Endothelial cell (in vitro differentiated cells): ENCODE data around the gene CINP. TPM values are rescaled to one million over a fixed set of nuclear protein-coding genes. Genes with fewer than 3 reads are reported as not detected.
"Not testable (repeated sequence)": the region's sequence is repeated elsewhere in the genome, so short reads cannot be mapped to it uniquely, and the experiment has no call there.

Experiments
- DNase-seq: peaks from one replicate; pipeline ENCODE4 v3.0.0; 2021; ENCODE audit warnings: low spot score
- H3K27ac Mint-ChIP-seq: one replicate; pipeline ENCODE4 v1.8.0; 2021; ENCODE audit warnings: mixed read lengths, inconsistent platforms; ENCODE audit not compliant: unreplicated experiment
- H3K27me3 Mint-ChIP-seq: one replicate; pipeline ENCODE4 v1.8.0; 2021; ENCODE audit warnings: mild to moderate bottlenecking, moderate library complexity, mixed read lengths, inconsistent platforms; ENCODE audit not compliant: unreplicated experiment
- H3K36me3 Mint-ChIP-seq: one replicate; pipeline ENCODE4 v1.8.0; 2021; ENCODE audit warnings: mild to moderate bottlenecking, low read depth, mixed read lengths, inconsistent platforms; ENCODE audit not compliant: unreplicated experiment
- H3K4me1 Mint-ChIP-seq: one replicate; pipeline ENCODE4 v1.8.0; 2021; ENCODE audit warnings: mild to moderate bottlenecking, mixed read lengths, inconsistent platforms; ENCODE audit not compliant: unreplicated experiment
- H3K4me3 Mint-ChIP-seq: one replicate; pipeline ENCODE4 v1.8.0; 2021; ENCODE audit warnings: mild to moderate bottlenecking, mixed read lengths, inconsistent platforms; ENCODE audit not compliant: unreplicated experiment
- H3K9me3 Mint-ChIP-seq: one replicate; pipeline ENCODE4 v1.8.0; 2021; ENCODE audit warnings: mixed read lengths, inconsistent platforms; ENCODE audit not compliant: unreplicated experiment
- CTCF ChIP-seq: fragments of 200-600 bp; sonication (generic); IDR thresholded peaks from one replicate; pipeline ENCODE4 v1.5.0; 2021; ENCODE audit warnings: antibody characterized with exemption; ENCODE audit not compliant: unreplicated experiment
- total RNA-seq: library from RNA; stranded (reverse); fragmentation: NEBNext Ultra II Directional; extraction: Animal tissue kit (Norgen Biotek cat#: 25700); gene quantifications from one replicate; pipeline ENCODE4 v1.2.1, GENCODE V29; 2021; ENCODE audit not compliant: unreplicated experiment

The CINP gene
- total RNA-seq, 1 donor from 2014 or later = 26.1 TPM

GRCh38 chr14:102359341-102359740, 3.3 kb downstream of the CINP start:
- no peaks in the 10 kb centered on the region for H3K9me3 Mint-ChIP-seq
- peaks cover 16% of the 10 kb centered on the region for H3K4me1 Mint-ChIP-seq
- no peak overlapping the region for H3K27ac Mint-ChIP-seq
- H3K4me3 Mint-ChIP-seq = no peak overlapping the region
- DNase-seq = no peak
- TF ChIP-seq CTCF = no peak
- peaks cover 18% of the 10 kb centered on the region for H3K36me3 Mint-ChIP-seq
- H3K27me3 Mint-ChIP-seq = peaks cover 3% of the 10 kb centered on the region

GRCh38 chr14:102356280-102356679, 6.4 kb downstream of the CINP start:
- Mint-ChIP-seq H3K4me1 (peaks cover 6% of the 10 kb centered on the region), H3K27me3 (no peaks in the 10 kb centered on the region), H3K4me3 (no peak overlapping the region), H3K27ac (no peak overlapping the region), H3K9me3 (no peaks in the 10 kb centered on the region), H3K36me3 (peaks cover 13% of the 10 kb centered on the region)
- DNase-seq = no peak
- no peak for TF ChIP-seq CTCF

GRCh38 chr14:102353126-102353619, 9.5 kb downstream of the CINP start:
- Mint-ChIP-seq H3K27ac (no peak overlapping the region), H3K9me3 (no peaks in the 10 kb centered on the region), H3K27me3 (no peaks in the 10 kb centered on the region), H3K36me3 (peaks cover 28% of the 10 kb centered on the region), H3K4me1 (no peaks in the 10 kb centered on the region), H3K4me3 (no peak overlapping the region)
- no peak for TF ChIP-seq CTCF
- DNase-seq = no peak

GRCh38 chr14:102352213-102352612, 10.5 kb downstream of the CINP start:
- Mint-ChIP-seq H3K4me1 (no peaks in the 10 kb centered on the region), H3K9me3 (no peaks in the 10 kb centered on the region), H3K4me3 (no peak overlapping the region), H3K27me3 (no peaks in the 10 kb centered on the region), H3K36me3 (peaks cover 26% of the 10 kb centered on the region), H3K27ac (no peak overlapping the region)
- TF ChIP-seq CTCF = no peak
- DNase-seq = no peak

- H3K36me3 Mint-ChIP-seq = peaks cover 26% of the 10 kb centered on the region
- not testable (repeated sequence) for H3K4me1 Mint-ChIP-seq, H3K9me3 Mint-ChIP-seq, H3K4me3 Mint-ChIP-seq, DNase-seq, H3K27me3 Mint-ChIP-seq, H3K27ac Mint-ChIP-seq
Measured at GRCh38 chr14:102351593-102351992, 11.1 kb downstream of the CINP start.

- no peaks in the 10 kb centered on the region for H3K27me3 Mint-ChIP-seq
- no peak overlapping the region for H3K4me3 Mint-ChIP-seq
- peaks cover 26% of the 10 kb centered on the region for H3K36me3 Mint-ChIP-seq
- no peaks in the 10 kb centered on the region for H3K4me1 Mint-ChIP-seq
- H3K9me3 Mint-ChIP-seq = no peaks in the 10 kb centered on the region
- no peak overlapping the region for H3K27ac Mint-ChIP-seq
- no peak for TF ChIP-seq CTCF
- DNase-seq = no peak
Measured at GRCh38 chr14:102351023-102351422, 11.7 kb downstream of the CINP start.
